HG02840 (cell line): ENCODE data around the gene NSMCE3.
"Not testable (repeated sequence)": the region's sequence is repeated elsewhere in the genome, so short reads cannot be mapped to it uniquely, and the experiment has no call there.

Experiments
- ATAC-seq: cut with Tn5 transposase; IDR thresholded peaks from one replicate; pipeline ENCODE4 v1.9.1; 2021; ENCODE audit warnings: mild to moderate bottlenecking, moderate library complexity, moderate number of reproducible peaks; ENCODE audit not compliant: unreplicated experiment, low FRiP score

NSMCE3 gene

GRCh38 chr15:29270976-29271375 lies 1.4 kb upstream of the NSMCE3 start:
- ATAC-seq = no peak

GRCh38 chr15:29270169-29270955 lies 740 bp upstream of the NSMCE3 start:
- ATAC-seq = peak; percentile 20

GRCh38 chr15:29268706-29269484 lies 727 bp downstream of the NSMCE3 start:
- ATAC-seq = peak; percentile 13

GRCh38 chr15:29266052-29266582 lies 3.5 kb downstream of the NSMCE3 start:
- no peak for ATAC-seq

- no peak for ATAC-seq
Observed at GRCh38 chr15:29263289-29263688, 6.3 kb downstream of the NSMCE3 start.

- no peak for ATAC-seq
Observed at GRCh38 chr15:29262738-29263137, 6.9 kb downstream of the NSMCE3 start.

- no peak for ATAC-seq
Observed at GRCh38 chr15:29260896-29261295, 8.7 kb downstream of the NSMCE3 start.

GRCh38 chr15:29259233-29259632 lies 10.4 kb downstream of the NSMCE3 start:
- ATAC-seq = no peak

GRCh38 chr15:29252234-29252633 lies 17.4 kb downstream of the NSMCE3 start:
- no peak for ATAC-seq

- ATAC-seq = no peak
Observed at GRCh38 chr15:29244544-29244943, 25.1 kb downstream of the NSMCE3 start.

GRCh38 chr15:29244123-29244522 lies 25.5 kb downstream of the NSMCE3 start:
- ATAC-seq = no peak

- no peak for ATAC-seq
Observed at GRCh38 chr15:29242456-29243242, 27.0 kb downstream of the NSMCE3 start.

- ATAC-seq = no peak
Observed at GRCh38 chr15:29241207-29241606, 28.4 kb downstream of the NSMCE3 start.

- no peak for ATAC-seq
Observed at GRCh38 chr15:29239395-29239794, 30.2 kb downstream of the NSMCE3 start.

- ATAC-seq = no peak
Observed at GRCh38 chr15:29233566-29233965, 36.1 kb downstream of the NSMCE3 start.

GRCh38 chr15:29226436-29227208 lies 43.0 kb downstream of the NSMCE3 start:
- no peak for ATAC-seq

- ATAC-seq = no peak
Observed at GRCh38 chr15:29225534-29226234, 43.9 kb downstream of the NSMCE3 start.

GRCh38 chr15:29224987-29225363 lies 44.6 kb downstream of the NSMCE3 start:
- ATAC-seq = not testable (repeated sequence)

GRCh38 chr15:29224235-29224986 lies 45.2 kb downstream of the NSMCE3 start:
- ATAC-seq = not testable (repeated sequence)
